Activated naive CD4-positive, alpha-beta T cell treated with anti-CD3 and anti-CD28 coated beads, Interleukin-2, amount 50 U/mL, for 16 hours (primary cell): Measurements from ENCODE around the gene CSTF3.

ENCODE experiments used
- DNase-seq: peaks from one replicate; pipeline ENCODE4 v3.0.0-alpha.2; 2020

Gene CSTF3

DNA sequence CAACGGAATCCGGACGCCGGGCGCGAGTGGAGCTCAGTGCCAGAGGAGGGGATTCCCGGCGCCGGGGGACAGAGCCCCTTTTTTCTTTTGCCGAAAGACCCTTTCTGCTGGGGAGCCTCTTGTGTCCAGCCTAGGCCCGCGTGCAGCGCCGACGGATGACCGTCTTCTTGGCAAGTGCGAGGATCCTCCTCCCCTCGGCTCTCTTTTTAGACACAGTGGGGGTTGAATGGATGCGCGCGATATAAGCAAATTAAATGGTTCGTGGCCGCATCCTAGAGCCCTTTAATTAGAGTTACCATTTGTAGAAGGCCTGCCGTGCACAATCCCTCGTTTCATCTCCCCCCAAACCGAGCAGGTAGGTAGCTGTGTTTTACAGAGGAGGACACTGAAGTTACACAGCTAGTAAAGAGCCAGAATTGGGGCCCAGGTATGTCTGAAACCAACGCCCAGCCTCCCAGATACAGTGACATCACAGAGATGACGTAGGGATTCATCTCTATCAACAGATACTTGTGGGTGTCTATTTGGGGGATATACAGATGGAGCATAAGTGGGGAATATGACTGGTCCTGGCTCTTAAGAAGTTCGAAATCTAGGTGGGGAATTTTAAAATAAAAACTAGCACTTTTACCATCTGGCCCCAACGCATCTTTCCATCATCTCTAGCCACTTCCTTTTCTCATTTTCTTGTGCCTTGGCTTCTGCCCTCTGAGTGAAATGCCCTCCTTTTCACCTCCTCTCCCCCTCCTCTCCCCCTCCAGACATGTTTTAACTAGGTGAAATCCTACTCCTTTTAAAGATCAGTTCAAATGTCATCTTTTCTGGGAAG lies 121.0 kb downstream of the CSTF3 start:
- peak; percentile 17 for DNase-seq

DNA sequence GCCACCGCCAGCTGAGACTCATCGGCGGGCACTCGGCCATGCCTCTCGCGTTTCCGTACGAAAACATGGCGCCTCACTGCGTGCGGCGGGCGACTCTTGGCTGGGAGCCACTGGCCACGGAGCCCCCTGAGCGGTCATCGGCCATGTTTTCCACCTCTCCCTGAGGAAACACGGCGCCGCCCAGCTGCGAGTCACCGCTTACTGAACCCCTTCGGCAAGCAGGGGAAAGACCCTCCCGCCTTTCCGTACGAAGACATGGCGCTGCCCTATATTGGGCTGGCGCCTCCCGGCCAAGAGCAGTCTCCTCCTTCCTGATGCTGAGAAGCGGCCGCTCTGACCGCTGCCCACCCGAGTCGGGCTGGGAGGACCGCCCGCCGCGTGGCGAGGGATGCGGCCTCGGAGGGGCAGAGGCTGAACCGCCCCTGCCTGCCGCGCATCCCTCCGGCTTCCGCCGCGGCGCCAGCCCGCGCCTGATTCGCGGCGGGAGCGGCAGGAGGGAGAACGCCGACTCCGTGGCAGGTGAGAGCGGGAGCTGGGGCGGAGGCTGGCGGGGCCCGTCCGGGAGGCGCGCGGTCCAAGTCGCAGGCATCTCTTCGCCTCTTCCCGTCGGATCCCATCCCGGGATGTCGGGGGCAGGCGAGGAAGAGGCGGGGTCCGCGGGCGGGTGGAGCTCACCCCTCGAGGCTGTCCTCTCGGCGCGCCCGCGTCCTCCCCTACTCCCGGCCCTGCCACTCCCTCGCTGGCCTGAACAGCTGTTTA lies 121.8 kb downstream of the CSTF3 start, which contains the start of gene TCP11L1:
Gene TCP11L1, plus strand, starts transcription at position 299 of the 759 bp plus-strand sequence. CDS start 4,202 bp downstream, outside the sequence.
- DNase-seq, result peak; percentile 80

DNA sequence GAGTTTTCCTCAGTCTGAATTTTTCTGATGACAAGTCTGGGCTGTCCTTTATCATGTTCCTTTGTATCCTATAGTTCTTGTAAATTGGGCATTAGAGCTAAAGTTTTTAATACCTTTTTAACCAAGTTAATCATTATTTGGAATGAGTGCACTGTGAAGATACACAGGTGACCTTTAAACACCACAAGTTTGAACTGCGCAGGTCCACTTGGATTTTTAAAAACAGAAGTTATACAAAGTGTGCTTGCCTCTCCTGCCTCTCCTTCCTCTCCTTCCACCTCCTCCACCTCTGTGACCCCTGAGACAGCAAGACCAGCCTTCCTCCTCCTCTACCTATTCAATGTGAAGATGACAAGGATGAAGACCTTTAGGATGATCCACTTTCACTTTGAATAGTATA lies 126.3 kb downstream of the CSTF3 start:
- no peak for DNase-seq
